Tibial nerve (tissue), 4 donors: Measurements from ENCODE around the gene LGALS12. TPM values are rescaled to one million over a fixed set of nuclear protein-coding genes. Genes with fewer than 3 reads are reported as not detected.

Experiments used
- DNase-seq, 2 donors: peaks; one replicate each; pipeline ENCODE4 v3.0.0-alpha.2; 2019; ENCODE audit warnings: low spot score in 2 of 2
- H3K27ac ChIP-seq, 4 donors: fragments of 200-600 bp; sonication (generic) in 3 of 4; one replicate each; pipeline ENCODE4 v1.5.1; 2017 to 2019; ENCODE audit warnings: mild to moderate bottlenecking in 1 of 4
- H3K27me3 ChIP-seq, 2 donors: fragments of 200-600 bp; sonication (generic) in 1 of 2; one replicate each; pipeline versions ENCODE4 v1.5.1 to v1.6.0; 2017 to 2019
- H3K36me3 ChIP-seq, 3 donors: fragments of 200-600 bp; sonication (generic); one replicate each; pipeline ENCODE4 v1.5.1; 2018 to 2019
- H3K4me1 ChIP-seq, 4 donors: fragments of 200-600 bp; sonication (generic) in 3 of 4; one replicate each; pipeline ENCODE4 v1.5.1; 2017 to 2019
- H3K4me3 ChIP-seq, 4 donors: fragments of 200-600 bp; sonication (generic) in 3 of 4; one replicate each; pipeline ENCODE4 v1.5.1; 2017 to 2019; ENCODE audit warnings: mild to moderate bottlenecking in 1 of 4, moderate library complexity in 1 of 4
- H3K9me3 ChIP-seq, 4 donors: fragments of 200-600 bp; sonication (generic) in 3 of 4; one replicate each; pipeline ENCODE4 v1.5.1; 2017 to 2019
- EP300 ChIP-seq, 2 donors: sonication (generic); formaldehyde crosslinking; IDR thresholded peaks; one replicate each; pipeline ENCODE4 v1.6.1; 2017; ENCODE audit warnings: antibody characterized with exemption in 2 of 2, mild to moderate bottlenecking in 1 of 2
- POLR2A ChIP-seq, 2 donors: fragments of 450-650 bp; IDR thresholded peaks; one replicate each; pipeline ENCODE4 v1.6.1; 2017; ENCODE audit warnings: antibody characterized with exemption in 2 of 2, mild to moderate bottlenecking in 2 of 2, moderate library complexity in 2 of 2
- WGBS, 2 donors: methylation state at CpG; one replicate each; pipeline ENCODE4 v1.1.5; 2018; 5-methylcytosine and 5-hydroxymethylcytosine counted together
- total RNA-seq, 4 donors: library from RNA; depleted of rRNA; stranded (reverse); fragments of >200 nt; gene quantifications; one replicate each; pipeline ENCODE4 v1.1.0, GENCODE V29; 2016
- TF ChIP-seq, protein P1 (sequence below), 5 experiments: fragments of 200-600 bp in 3 of 5; fragments of 450-650 bp in 2 of 5; sonication (generic) in 3 of 5; IDR thresholded peaks; one replicate each; pipeline ENCODE4 v1.5.1; 2016 to 2019; ENCODE audit warnings: antibody characterized with exemption in 5 of 5, mild to moderate bottlenecking in 3 of 5, moderate library complexity in 2 of 5

LGALS12 gene
- total RNA-seq, 4 donors from 2014 or later: 7.3 to 32.7 (median 14.9) TPM

DNA sequence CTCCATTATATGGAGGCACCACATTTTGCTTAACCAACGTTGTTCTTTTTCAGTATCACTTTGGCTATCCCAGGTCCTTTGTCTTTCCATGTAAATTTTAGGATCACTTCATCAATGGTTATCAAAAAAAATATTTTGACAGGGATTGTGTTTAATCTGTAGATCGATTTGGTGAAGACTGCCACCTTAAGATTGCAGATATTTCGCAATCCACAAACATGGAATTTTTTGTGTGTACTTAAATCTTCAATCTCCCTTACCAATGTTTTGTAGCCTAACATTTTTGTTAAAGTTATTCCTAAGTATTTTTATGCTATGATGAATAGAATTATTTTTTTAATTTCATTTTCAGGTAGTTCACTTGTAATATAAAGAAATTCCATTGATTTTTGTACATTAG lies 33.5 kb upstream of the LGALS12 start:
- 87% methylated on average over 3 of the region's 3 CpGs for WGBS, 2 donors
- DNase-seq: no peak
- TF ChIP-seq, protein P1, sequence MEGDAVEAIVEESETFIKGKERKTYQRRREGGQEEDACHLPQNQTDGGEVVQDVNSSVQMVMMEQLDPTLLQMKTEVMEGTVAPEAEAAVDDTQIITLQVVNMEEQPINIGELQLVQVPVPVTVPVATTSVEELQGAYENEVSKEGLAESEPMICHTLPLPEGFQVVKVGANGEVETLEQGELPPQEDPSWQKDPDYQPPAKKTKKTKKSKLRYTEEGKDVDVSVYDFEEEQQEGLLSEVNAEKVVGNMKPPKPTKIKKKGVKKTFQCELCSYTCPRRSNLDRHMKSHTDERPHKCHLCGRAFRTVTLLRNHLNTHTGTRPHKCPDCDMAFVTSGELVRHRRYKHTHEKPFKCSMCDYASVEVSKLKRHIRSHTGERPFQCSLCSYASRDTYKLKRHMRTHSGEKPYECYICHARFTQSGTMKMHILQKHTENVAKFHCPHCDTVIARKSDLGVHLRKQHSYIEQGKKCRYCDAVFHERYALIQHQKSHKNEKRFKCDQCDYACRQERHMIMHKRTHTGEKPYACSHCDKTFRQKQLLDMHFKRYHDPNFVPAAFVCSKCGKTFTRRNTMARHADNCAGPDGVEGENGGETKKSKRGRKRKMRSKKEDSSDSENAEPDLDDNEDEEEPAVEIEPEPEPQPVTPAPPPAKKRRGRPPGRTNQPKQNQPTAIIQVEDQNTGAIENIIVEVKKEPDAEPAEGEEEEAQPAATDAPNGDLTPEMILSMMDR (IDR thresholded peaks at IDR 0.05): no peak
- no peak for TF ChIP-seq POLR2A (IDR thresholded peaks at IDR 0.05)
- no peak for TF ChIP-seq EP300 (IDR thresholded peaks at IDR 0.05)
- Histone ChIP-seq H3K27ac (no peak overlapping the region), H3K4me1 (no peaks in the 10 kb centered on the region), H3K36me3 (peaks cover 0 to 13% (median 0%) of the 10 kb centered on the region in 3 donors), H3K27me3 (no peaks in the 10 kb centered on the region), H3K4me3 (no peak overlapping the region), H3K9me3 (peaks cover 0 to 31% (median 3%) of the 10 kb centered on the region in 4 donors)

DNA sequence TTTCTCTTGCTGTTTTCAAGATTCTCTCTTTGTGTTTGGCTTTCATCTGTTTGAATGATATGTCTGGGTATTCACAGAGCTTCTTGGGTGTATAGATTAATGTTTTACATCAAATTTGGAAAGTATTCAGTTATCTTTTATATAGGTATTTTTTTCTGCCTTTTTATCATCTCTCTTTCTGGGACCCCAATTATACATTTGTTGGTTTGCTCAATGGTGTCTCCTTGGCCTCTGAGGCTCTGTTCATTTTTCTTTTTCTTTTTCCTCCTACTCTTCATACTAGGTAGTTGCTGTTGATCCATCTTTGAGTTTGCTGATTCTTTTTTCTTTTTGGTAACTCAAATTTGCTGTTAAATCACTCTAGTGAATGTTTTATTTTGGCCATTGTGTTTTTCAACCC lies 29.3 kb upstream of the LGALS12 start:
- Histone ChIP-seq H3K4me1 (peaks cover 0 to 18% (median 0%) of the 10 kb centered on the region in 4 donors), H3K4me3 (no peak overlapping the region), H3K27me3 (no peaks in the 10 kb centered on the region), H3K9me3 (peaks cover 0 to 18% (median 3%) of the 10 kb centered on the region in 4 donors), H3K36me3 (no peaks in the 10 kb centered on the region), H3K27ac (no peak overlapping the region)
- TF ChIP-seq EP300 (IDR thresholded peaks at IDR 0.05) (no peak), POLR2A (IDR thresholded peaks at IDR 0.05) (no peak)
- TF ChIP-seq, protein P1 (IDR thresholded peaks at IDR 0.05): no peak
- DNase-seq: no peak

DNA sequence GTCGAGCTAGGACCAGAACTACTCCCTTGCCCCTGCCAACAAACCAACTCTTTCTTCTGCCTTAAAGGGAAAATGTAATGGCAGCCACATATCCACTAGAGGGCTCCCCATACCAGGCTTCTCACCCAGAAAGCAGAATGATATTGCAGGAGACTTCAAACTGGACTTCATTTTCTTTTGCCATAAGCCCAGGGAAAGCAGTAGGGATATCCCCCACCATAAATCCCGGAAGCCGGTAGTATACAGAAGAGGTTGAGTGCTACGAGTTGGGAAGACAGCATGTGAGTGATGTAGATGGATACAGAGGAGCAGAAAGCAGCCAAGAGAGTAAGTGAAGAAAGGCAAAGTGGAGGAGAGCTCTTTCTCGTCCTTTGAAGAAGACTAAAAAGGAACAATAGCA lies 27.0 kb upstream of the LGALS12 start:
- Histone ChIP-seq H3K27me3 (no peaks in the 10 kb centered on the region), H3K9me3 (peaks cover 0 to 16% (median 3%) of the 10 kb centered on the region in 4 donors), H3K4me3 (no peak overlapping the region), H3K4me1 (peaks cover 0 to 18% (median 0%) of the 10 kb centered on the region in 4 donors), H3K36me3 (no peaks in the 10 kb centered on the region), H3K27ac (peak overlapping the region in 2 of 4 donors; percentile 65 to 72)
- WGBS, 2 donors: 8 to 9% methylated on average over 5 of the region's 5 CpGs
- no peak for TF ChIP-seq POLR2A (IDR thresholded peaks at IDR 0.05)
- peak in 1 of 2 donors; percentile 55 for TF ChIP-seq EP300 (IDR thresholded peaks at IDR 0.05)
- TF ChIP-seq, protein P1 (IDR thresholded peaks at IDR 0.05): peak; percentile 86 to 93 (median 90)
- peak in 1 of 2 donors; percentile 52 for DNase-seq

DNA sequence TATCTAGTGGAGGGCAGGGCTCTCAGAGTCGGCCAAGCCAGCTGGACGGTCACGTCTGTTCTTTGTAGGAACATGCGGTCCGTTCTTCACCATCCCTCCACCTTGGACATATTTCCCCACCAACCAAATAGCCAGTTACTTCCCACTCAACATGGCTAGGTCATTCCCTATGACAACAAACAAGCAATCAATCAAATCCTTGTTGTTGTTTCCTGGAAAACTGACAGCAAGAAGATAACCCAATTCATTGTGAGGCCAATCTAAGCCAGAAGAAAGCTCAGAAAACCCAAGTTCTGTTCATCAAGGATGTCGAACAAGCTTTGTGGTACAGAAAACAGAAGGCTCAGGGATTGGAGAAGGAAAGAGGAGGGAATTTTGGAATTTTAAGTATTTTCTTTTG lies 25.8 kb upstream of the LGALS12 start:
- WGBS, 2 donors: 82 to 83% methylated on average over 6 of the region's 6 CpGs
- H3K36me3 ChIP-seq: peaks cover 0 to under 1% (median 0%) of the 10 kb centered on the region in 3 donors
- DNase-seq: no peak
- peaks cover 0 to 18% (median 3%) of the 10 kb centered on the region in 4 donors for H3K9me3 ChIP-seq
- peak overlapping the region in 2 of 4 donors; percentile 65 to 72 for H3K27ac ChIP-seq
- H3K4me1 ChIP-seq: peaks cover 0 to 18% (median 0%) of the 10 kb centered on the region in 4 donors
- H3K27me3 ChIP-seq: no peaks in the 10 kb centered on the region
- TF ChIP-seq, protein P1 (IDR thresholded peaks at IDR 0.05): no peak
- no peak for TF ChIP-seq POLR2A (IDR thresholded peaks at IDR 0.05)
- no peak overlapping the region for H3K4me3 ChIP-seq

DNA sequence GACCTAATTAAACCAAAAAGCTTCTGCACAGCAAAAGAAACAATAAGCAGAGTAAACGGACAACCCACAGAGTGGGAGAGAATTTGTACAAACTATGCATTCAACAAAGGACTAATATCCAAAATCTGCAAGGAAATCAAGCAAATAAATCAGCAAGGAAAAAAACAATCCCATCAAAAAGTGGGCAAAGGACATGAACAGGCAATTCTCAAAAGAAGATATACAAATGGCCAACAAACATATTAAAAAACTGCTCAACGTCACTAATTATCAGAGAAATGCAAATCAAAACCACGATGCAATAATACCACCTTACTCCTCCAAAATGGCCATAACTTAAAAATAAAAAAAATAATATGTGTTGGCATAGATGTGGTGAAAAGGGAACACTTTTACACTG lies 20.1 kb upstream of the LGALS12 start:
- no peak for DNase-seq
- Histone ChIP-seq H3K4me1 (peaks cover 0 to 26% (median 3%) of the 10 kb centered on the region in 4 donors), H3K36me3 (peaks cover 0 to 18% (median 0%) of the 10 kb centered on the region in 3 donors), H3K9me3 (peaks cover 0 to 16% (median 0%) of the 10 kb centered on the region in 4 donors), H3K27ac (no peak overlapping the region), H3K4me3 (no peak overlapping the region), H3K27me3 (no peaks in the 10 kb centered on the region)
- 90 to 92% methylated on average over 3 of the region's 3 CpGs for WGBS, 2 donors
- TF ChIP-seq, protein P1 (IDR thresholded peaks at IDR 0.05): no peak
- TF ChIP-seq POLR2A (IDR thresholded peaks at IDR 0.05): no peak
- TF ChIP-seq EP300 (IDR thresholded peaks at IDR 0.05): no peak
